NT2/D1 (cell line): ENCODE results near the gene BPIFA3.

Source experiments
- DNase-seq: peaks from one replicate; pipeline ENCODE4 v3.0.0-alpha.2; 2011; ENCODE audit warnings: low read depth, low spot score
- H3K27me3 ChIP-seq: 2 replicates; pipeline ENCODE4 v1.6.0; 2011; ENCODE audit warnings: mild to moderate bottlenecking; ENCODE audit not compliant: insufficient read length, insufficient read depth
- H3K36me3 ChIP-seq: 2 replicates; pipeline ENCODE4 v1.6.1; 2011; ENCODE audit warnings: mild to moderate bottlenecking, low read length, mixed read lengths; ENCODE audit not compliant: insufficient read depth, insufficient read length
- H3K4me1 ChIP-seq: 2 replicates; pipeline ENCODE4 v1.5.1; 2011; ENCODE audit not compliant: insufficient read depth, insufficient read length
- H3K4me3 ChIP-seq: 2 replicates; pipeline ENCODE4 v1.5.1; 2011; ENCODE audit warnings: low read depth; ENCODE audit not compliant: insufficient read length
- H3K9ac ChIP-seq: 2 replicates; pipeline ENCODE4 v1.6.0; 2011; ENCODE audit warnings: low read depth; ENCODE audit not compliant: insufficient read length
- H3K9me3 ChIP-seq: 2 replicates; pipeline ENCODE4 v1.5.1; 2011; ENCODE audit warnings: mild to moderate bottlenecking, low read length; ENCODE audit not compliant: insufficient read depth
- SUZ12 ChIP-seq: IDR thresholded peaks from 2 replicates; pipeline ENCODE4 v1.6.1; 2011; ENCODE audit not compliant: insufficient read length, insufficient read depth; ENCODE audit errors: extremely low read depth
- YY1 ChIP-seq: IDR thresholded peaks from 2 replicates; pipeline ENCODE4 v1.6.1; 2011; ENCODE audit not compliant: insufficient read length, insufficient read depth
- ZNF274 ChIP-seq: IDR thresholded peaks from 2 replicates; pipeline ENCODE4 v1.6.1; 2011; ENCODE audit warnings: mild to moderate bottlenecking, low read depth, low read length

BPIFA3 gene

GRCh38 chr20:33246077-33246476 lies 28.9 kb downstream of the BPIFA3 start:
- H3K4me1 ChIP-seq, result no peaks in the 10 kb centered on the region
- DNase-seq, result no peak
- H3K9me3 ChIP-seq, result no peaks in the 10 kb centered on the region
- H3K36me3 ChIP-seq, result no peaks in the 10 kb centered on the region
- no peaks in the 10 kb centered on the region for H3K27me3 ChIP-seq
- no peak overlapping the region for H3K9ac ChIP-seq
- no peak overlapping the region for H3K4me3 ChIP-seq
- TF ChIP-seq ZNF274, result no peak
- TF ChIP-seq YY1, result no peak
- no peak for TF ChIP-seq SUZ12

DNA sequence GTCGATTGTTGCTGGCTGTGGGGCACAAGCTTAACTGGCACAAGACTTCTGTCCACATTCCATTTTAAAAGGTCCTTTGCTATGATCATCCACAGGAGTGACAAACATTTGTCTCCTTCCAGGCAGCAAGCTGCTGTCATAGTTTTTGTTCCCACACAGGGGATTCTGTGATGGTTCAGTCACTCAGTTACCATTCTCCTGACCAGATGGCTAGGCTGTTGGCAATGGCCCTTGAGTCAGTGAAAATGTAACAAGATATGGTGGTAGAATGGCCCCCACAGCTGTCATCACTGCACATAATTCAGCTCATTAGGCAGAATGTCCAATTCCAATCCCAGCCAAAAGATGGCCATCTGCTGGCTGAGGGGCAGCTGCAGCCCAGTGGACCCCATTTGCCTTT lies 32.3 kb downstream of the BPIFA3 start:
- TF ChIP-seq SUZ12 (no peak), ZNF274 (no peak), YY1 (no peak)
- DNase-seq, result no peak

GRCh38 chr20:33250666-33251065 lies 33.5 kb downstream of the BPIFA3 start:
- Histone ChIP-seq H3K9me3 (no peaks in the 10 kb centered on the region), H3K9ac (no peak overlapping the region), H3K36me3 (no peaks in the 10 kb centered on the region), H3K4me1 (no peaks in the 10 kb centered on the region), H3K4me3 (no peak overlapping the region), H3K27me3 (no peaks in the 10 kb centered on the region)
- DNase-seq, result no peak
- TF ChIP-seq SUZ12, result no peak
- TF ChIP-seq ZNF274, result no peak
- no peak for TF ChIP-seq YY1

More for the DNA sequence above, 32.3 kb downstream of the BPIFA3 start:
- Histone ChIP-seq H3K9ac (no peak overlapping the region), H3K27me3 (no peaks in the 10 kb centered on the region), H3K36me3 (no peaks in the 10 kb centered on the region), H3K9me3 (no peaks in the 10 kb centered on the region), H3K4me3 (no peak overlapping the region), H3K4me1 (no peaks in the 10 kb centered on the region)

DNA sequence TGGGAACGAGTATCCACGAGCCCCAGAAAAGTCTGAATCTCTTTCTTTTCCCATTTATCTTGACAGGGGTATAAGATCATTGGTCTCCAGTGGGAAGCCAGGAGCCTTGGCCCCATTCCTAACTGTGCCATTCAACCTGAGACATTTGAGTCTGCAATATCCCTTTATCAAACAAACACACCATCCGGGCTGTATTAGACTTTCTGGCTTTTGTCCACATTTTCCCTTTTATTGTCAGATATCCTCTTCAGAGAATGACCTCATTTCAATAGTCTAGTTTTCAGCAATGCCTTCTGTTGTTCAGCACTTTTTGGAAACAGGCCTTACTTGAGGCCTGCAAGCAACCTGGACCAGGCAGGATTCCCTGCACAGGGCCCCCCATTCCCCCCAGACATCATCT lies 34.3 kb downstream of the BPIFA3 start:
- H3K4me3 ChIP-seq, result no peak overlapping the region
- no peaks in the 10 kb centered on the region for H3K9me3 ChIP-seq
- no peaks in the 10 kb centered on the region for H3K27me3 ChIP-seq
- no peaks in the 10 kb centered on the region for H3K36me3 ChIP-seq
- TF ChIP-seq SUZ12, result no peak
- TF ChIP-seq ZNF274, result no peak
- TF ChIP-seq YY1, result no peak
- no peak for DNase-seq
- no peaks in the 10 kb centered on the region for H3K4me1 ChIP-seq
- no peak overlapping the region for H3K9ac ChIP-seq

GRCh38 chr20:33252460-33252859 lies 35.3 kb downstream of the BPIFA3 start:
- H3K4me1 ChIP-seq, result no peaks in the 10 kb centered on the region
- H3K9ac ChIP-seq, result no peak overlapping the region
- DNase-seq, result no peak
- H3K36me3 ChIP-seq, result no peaks in the 10 kb centered on the region
- H3K27me3 ChIP-seq, result no peaks in the 10 kb centered on the region
- no peaks in the 10 kb centered on the region for H3K9me3 ChIP-seq
- H3K4me3 ChIP-seq, result no peak overlapping the region
- TF ChIP-seq SUZ12 (no peak), ZNF274 (no peak), YY1 (no peak)

GRCh38 chr20:33255005-33255404 lies 37.9 kb downstream of the BPIFA3 start:
- H3K4me3 ChIP-seq, result no peak overlapping the region
- H3K27me3 ChIP-seq, result no peaks in the 10 kb centered on the region
- no peaks in the 10 kb centered on the region for H3K4me1 ChIP-seq
- DNase-seq, result no peak
- no peak overlapping the region for H3K9ac ChIP-seq
- no peaks in the 10 kb centered on the region for H3K9me3 ChIP-seq
- TF ChIP-seq ZNF274 (no peak), YY1 (no peak), SUZ12 (no peak)
- no peaks in the 10 kb centered on the region for H3K36me3 ChIP-seq

DNA sequence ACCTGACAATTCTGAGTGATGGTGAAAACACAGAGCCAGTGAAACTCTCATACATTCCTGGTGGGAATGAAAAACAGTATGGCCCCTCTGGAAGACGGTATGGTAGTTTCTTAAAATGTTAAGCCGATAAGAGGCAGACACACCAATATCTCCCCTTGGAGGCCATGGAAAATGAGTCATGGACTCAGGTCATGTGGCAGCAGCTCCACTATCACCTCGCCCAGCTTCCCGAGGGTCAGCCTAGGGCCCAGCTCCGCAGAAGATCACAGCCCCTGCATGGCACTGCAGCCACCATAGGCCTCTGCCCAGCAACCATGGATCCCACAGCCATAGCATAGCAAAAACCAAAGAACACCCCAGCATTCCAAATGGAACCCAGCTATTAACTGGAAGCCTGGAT lies 40.1 kb downstream of the BPIFA3 start:
- TF ChIP-seq SUZ12 (no peak), YY1 (no peak), ZNF274 (no peak)
- Histone ChIP-seq H3K27me3 (no peaks in the 10 kb centered on the region), H3K4me1 (no peaks in the 10 kb centered on the region), H3K9me3 (no peaks in the 10 kb centered on the region), H3K9ac (no peak overlapping the region), H3K36me3 (no peaks in the 10 kb centered on the region), H3K4me3 (no peak overlapping the region)
- DNase-seq, result no peak
